Stimulated activated CD8-positive, alpha-beta memory T cell treated with anti-CD3 and anti-CD28 coated beads, Interleukin-12 subunit alpha, Interleukin-12 subunit beta, amount 100 ng/mL, for 1 hour (primary cell): ENCODE measurements around the gene CLN3.
"Not testable (repeated sequence)": the region's sequence is repeated elsewhere in the genome, so short reads cannot be mapped to it uniquely, and the experiment has no call there.

ENCODE experiments used
- DNase-seq: peaks from one replicate; pipeline ENCODE4 v3.0.0-alpha.2; 2020; ENCODE audit warnings: low read depth

The CLN3 gene

GRCh38 chr16:28494121-28494851 is 2.4 kb upstream of the CLN3 start, which contains the start of gene APOBR:
TSS of gene APOBR (plus strand) at chr16:28494643. CDS start at chr16:28494682, 39 bp downstream.
- peak; percentile 78 for DNase-seq

GRCh38 chr16:28492511-28492910 is 637 bp upstream of the CLN3 start:
- no peak for DNase-seq

- DNase-seq: no peak
These were observed 474 bp downstream of the CLN3 start for GRCh38 chr16:28491230-28491969.

- no peak for DNase-seq
These were observed 5.6 kb downstream of the CLN3 start for GRCh38 chr16:28486266-28486665.

- not testable (repeated sequence) for DNase-seq
These were observed 8.5 kb downstream of the CLN3 start for GRCh38 chr16:28483361-28483760.

- DNase-seq: no peak
These were observed 9.8 kb downstream of the CLN3 start for GRCh38 chr16:28482026-28482425.

DNA sequence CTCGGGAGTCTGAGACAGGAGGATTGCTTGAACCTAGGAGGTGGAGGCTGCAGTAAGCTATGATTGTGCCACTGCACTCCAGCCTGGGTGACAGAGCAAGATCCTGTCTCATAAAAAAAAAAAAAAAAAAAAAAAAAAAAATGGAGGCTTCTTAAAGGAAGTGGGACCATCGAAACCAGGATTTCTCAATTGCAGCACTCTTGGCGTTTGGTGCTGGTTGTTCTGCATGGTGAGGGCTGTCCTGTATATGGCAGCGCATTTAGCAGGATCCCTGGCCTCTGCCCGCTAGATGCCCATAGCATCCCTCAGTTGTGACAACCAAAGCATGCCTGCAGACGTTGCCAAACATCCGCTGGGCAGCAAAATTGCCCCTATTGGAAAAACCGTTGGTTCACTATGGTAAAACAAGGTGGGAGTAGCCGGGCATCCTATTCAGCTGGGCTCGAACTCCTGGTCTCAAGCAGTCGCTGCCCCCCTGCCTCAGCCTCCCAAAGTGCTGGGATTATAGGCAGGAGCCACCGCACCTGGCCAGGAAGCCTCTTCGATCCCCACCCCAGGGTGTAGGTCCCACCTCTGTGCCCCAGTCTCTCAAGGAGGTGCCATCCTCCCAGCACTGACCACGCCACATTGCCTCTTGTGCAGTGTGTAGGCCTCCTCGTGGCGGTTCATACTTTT is 13.2 kb downstream of the CLN3 start:
- DNase-seq: no peak

GRCh38 chr16:28477311-28477920 is 14.5 kb downstream of the CLN3 start:
- no peak for DNase-seq

DNA sequence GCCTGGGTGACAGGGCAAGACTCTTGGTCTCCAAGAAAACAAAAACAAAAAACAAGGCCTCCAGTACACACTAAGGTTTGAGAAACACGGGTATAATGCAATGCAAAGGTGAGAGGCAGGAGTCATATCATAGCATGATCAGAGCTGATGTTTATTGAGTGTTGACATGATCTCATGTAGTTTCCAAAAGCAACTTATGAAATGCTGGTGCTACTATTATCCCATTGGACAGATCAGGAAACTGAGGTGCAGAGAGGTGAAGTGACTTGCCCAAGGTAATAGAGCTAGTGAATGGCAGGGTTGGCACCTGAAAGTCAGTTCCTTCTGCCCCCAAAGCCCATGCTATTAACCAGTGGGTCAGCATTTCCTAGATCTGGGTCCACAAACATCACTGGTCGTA is 16.7 kb downstream of the CLN3 start:
- DNase-seq: no peak

DNA sequence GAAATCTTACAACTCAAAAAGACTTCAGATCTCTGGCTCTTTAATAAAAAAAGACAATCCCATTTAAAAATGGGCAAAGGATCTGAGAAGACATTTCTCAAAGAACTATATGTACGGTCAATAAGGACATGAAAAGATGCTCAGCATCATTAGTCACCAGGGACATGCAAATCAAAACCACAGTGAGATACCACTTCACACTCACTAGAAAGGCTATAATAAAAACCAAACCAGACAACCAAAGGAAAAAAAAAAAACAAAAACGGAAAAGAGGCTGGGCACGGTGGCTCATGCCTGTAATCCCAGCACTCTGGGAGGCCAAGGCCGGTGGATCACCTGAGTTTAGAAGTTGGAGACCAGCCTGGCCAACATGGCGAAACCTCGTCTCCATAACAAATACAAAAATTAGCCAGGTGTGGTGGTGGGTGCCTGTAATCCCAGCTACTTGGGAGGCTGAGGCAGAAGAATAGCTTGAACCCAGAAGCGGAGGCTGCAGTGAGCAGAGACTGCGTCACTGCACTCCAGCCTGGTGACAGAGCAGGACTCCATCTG is 18.1 kb downstream of the CLN3 start:
- DNase-seq: no peak

DNA sequence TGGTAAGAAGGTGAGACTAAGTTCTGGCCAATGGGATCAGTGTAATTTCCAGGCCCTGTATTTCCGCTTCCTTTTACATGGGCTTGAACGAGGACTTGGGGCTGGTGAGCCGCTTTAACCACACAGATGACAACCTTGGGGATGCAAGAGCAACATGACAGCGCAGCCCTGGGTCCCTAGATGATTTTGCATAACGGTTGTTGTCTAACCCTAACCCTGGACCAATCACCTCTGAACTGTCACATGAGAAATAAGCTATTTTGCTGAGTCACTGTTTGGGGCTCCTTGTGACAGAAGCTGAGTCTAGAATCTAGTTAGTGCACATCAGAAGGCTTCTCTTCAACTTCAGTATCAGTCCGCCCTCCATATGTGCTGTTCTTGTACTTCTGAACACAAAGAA is 44.8 kb downstream of the CLN3 start:
- DNase-seq: not testable (repeated sequence)

DNA sequence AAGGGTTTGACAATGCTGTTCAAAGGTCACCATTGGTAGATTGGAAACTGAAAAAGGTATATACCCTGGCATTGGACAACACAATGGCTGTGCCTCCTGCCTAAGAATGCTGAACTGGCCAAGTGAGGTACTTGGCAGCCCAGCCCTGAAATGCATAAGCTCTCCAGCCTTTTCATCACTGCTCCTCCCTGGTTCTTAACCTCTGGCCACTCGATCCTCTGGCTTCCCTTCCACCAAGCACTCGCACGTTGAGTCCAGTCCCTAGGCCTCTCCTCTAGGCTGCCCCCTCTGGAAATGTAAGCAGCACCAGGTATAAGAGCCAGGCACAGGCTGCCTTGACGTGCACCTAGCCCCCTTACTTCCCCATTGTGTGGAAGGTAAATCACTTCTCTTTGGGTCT is 45.5 kb downstream of the CLN3 start:
- not testable (repeated sequence) for DNase-seq

GRCh38 chr16:28443943-28444342 is 47.9 kb downstream of the CLN3 start:
- not testable (repeated sequence) for DNase-seq

- DNase-seq: not testable (repeated sequence)
These were observed 53.0 kb downstream of the CLN3 start for GRCh38 chr16:28438899-28439298.

GRCh38 chr16:28435340-28435739 is 56.5 kb downstream of the CLN3 start:
- not testable (repeated sequence) for DNase-seq
